ENCODE data around the gene IQGAP1. TPM values are rescaled to one million over a fixed set of nuclear protein-coding genes. Genes with fewer than 3 reads are reported as not detected.

IQGAP1 gene
- total and polyA plus RNA-seq, 2 of the 13 experiments (the other 11 are each of a cell fraction or from before 2014, with no cell fraction given) = 29.5 to 37.9 TPM

GRCh38 chr15:90489944-90490343 lies 101.9 kb downstream of the IQGAP1 start (continued):
- peak; percentile 85; the same call in 1 of the 2 replicates for TF ChIP-seq TOPORS (CRISPR knock-in tag; IDR thresholded peaks at IDR 0.05)
- TF ChIP-seq MAFK (conservative IDR thresholded peaks at IDR 0.05 in 1 of 2, IDR thresholded peaks at IDR 0.05 in 1 of 2; ENCODE audit: low read length in 2 of 2) = no peak
- TF ChIP-seq BHLHE40 (IDR thresholded peaks at IDR 0.05; ENCODE audit: low read length) = peak; percentile 32; the same call in 1 of the 2 replicates
- TF ChIP-seq ELF4 (CRISPR knock-in tag; IDR thresholded peaks at IDR 0.05; ENCODE audit: borderline replicate concordance) = 0 out of 2 replicates have a peak, but pooled peaks have one; percentile 49
- TF ChIP-seq EP300 (IDR thresholded peaks at IDR 0.05; ENCODE audit: low read depth in 2 of 2, low read length in 2 of 2) = peak; percentile 52 to 92; a peak in 2 of 4 replicates
- peak; percentile 76 for TF ChIP-seq EP300 (CRISPR knock-in tag; IDR thresholded peaks at IDR 0.05; ENCODE audit: borderline replicate concordance)
- no peak for TF ChIP-seq PRMT3 (CRISPR knock-in tag; IDR thresholded peaks at IDR 0.05; ENCODE audit: borderline replicate concordance, low read depth)
- TF ChIP-seq ZBTB2 (CRISPR knock-in tag; IDR thresholded peaks at IDR 0.05; ENCODE audit: low read depth) = no peak
- TF ChIP-seq ZNF512 (CRISPR knock-in tag; IDR thresholded peaks at IDR 0.05) = no peak
- TF ChIP-seq TARDBP (CRISPR knock-in tag; IDR thresholded peaks at IDR 0.05) = peak; percentile 98
- TF ChIP-seq ZFY (CRISPR knock-in tag; IDR thresholded peaks at IDR 0.05) = 0 out of 2 replicates have a peak, but pooled peaks have one; percentile 11
- TF ChIP-seq ZNF709 (CRISPR knock-in tag; IDR thresholded peaks at IDR 0.05) = peak; percentile 54; the same call in 1 of the 2 replicates
- TF ChIP-seq ZNF3 (CRISPR knock-in tag; IDR thresholded peaks at IDR 0.05) = peak; percentile 92
- TF ChIP-seq ZNF619 (CRISPR knock-in tag; IDR thresholded peaks at IDR 0.05) = no peak
- peak; percentile 58; the same call in 1 of the 2 replicates for TF ChIP-seq ZNF816 (CRISPR knock-in tag; IDR thresholded peaks at IDR 0.05; ENCODE audit: borderline replicate concordance)
- no peak for TF ChIP-seq SOX6 (IDR thresholded peaks at IDR 0.05)
- peak; percentile 94 for TF ChIP-seq SOX6 (CRISPR knock-in tag; IDR thresholded peaks at IDR 0.05)
- peak; percentile 53; the same call in 1 of the 2 replicates for TF ChIP-seq ZBTB33 (CRISPR knock-in tag; IDR thresholded peaks at IDR 0.05)
- TF ChIP-seq CBX2 (IDR thresholded peaks at IDR 0.05; ENCODE audit: low read depth, low read length) = no peak
- 0 out of 2 replicates have a peak, but pooled peaks have one; percentile 43 for TF ChIP-seq CBX2 (CRISPR knock-in tag; IDR thresholded peaks at IDR 0.05; ENCODE audit: low read depth)
- TF ChIP-seq SMARCE1 (IDR thresholded peaks at IDR 0.05; ENCODE audit: borderline replicate concordance) = peak; percentile 55; the same call in 1 of the 2 replicates
- TF ChIP-seq ZMAT3 (CRISPR knock-in tag; conservative IDR thresholded peaks at IDR 0.05) = peak; percentile 88; the same call in 1 of the 2 replicates
- peak; percentile 99 for TF ChIP-seq FOXP4 (CRISPR knock-in tag; IDR thresholded peaks at IDR 0.05)
- peak; percentile 13; the same call in 1 of the 2 replicates for TF ChIP-seq RAD21 (CRISPR knock-in tag; IDR thresholded peaks at IDR 0.05)
- TF ChIP-seq SIX1 (CRISPR knock-in tag; IDR thresholded peaks at IDR 0.05; ENCODE audit: borderline replicate concordance) = peak; percentile 86; the same call in 1 of the 2 replicates

All from HepG2 (cell line).